Central memory CD8-positive, alpha-beta T cell (primary cell): ENCODE results near the gene TMEM258.

Source experiments
- ATAC-seq: fragments of 150-1000 bp; cut with Tn5 transposase; replicated peaks from 2 replicates; pipeline ENCODE4 v1.10.0; 2022; ENCODE audit warnings: mild to moderate bottlenecking, moderate FRiP score, moderate number of reproducible peaks; ENCODE audit not compliant: poor library complexity, severe bottlenecking; ENCODE audit errors: extremely low read depth
- DNase-seq, 2 donors: peaks; one replicate each; pipeline ENCODE4 v3.0.0; 2021; ENCODE audit warnings: low spot score in 2 of 2
- H3K27ac Mint-ChIP-seq: one replicate; pipeline ENCODE4 v1.8.0; 2022; ENCODE audit warnings: low read depth, mild to moderate bottlenecking, moderate library complexity, mixed read lengths
- H3K27me3 Mint-ChIP-seq: one replicate; pipeline ENCODE4 v1.8.0; 2022; ENCODE audit warnings: mixed read lengths
- H3K36me3 Mint-ChIP-seq: one replicate; pipeline ENCODE4 v1.8.0; 2022; ENCODE audit warnings: mild to moderate bottlenecking, moderate library complexity, mixed read lengths; ENCODE audit not compliant: insufficient read depth
- H3K4me1 Mint-ChIP-seq: one replicate; pipeline ENCODE4 v1.8.0; 2022; ENCODE audit warnings: mixed read lengths
- H3K4me3 Mint-ChIP-seq: one replicate; pipeline ENCODE4 v1.8.0; 2022; ENCODE audit warnings: mild to moderate bottlenecking, moderate library complexity, mixed read lengths
- H3K9me3 Mint-ChIP-seq: one replicate; pipeline ENCODE4 v1.8.0; 2022; ENCODE audit warnings: mixed read lengths

TMEM258 gene

GRCh38 chr11:61792310-61793082, at the start of gene TMEM258, which contains the start of gene FEN1:
TSS of gene TMEM258 (minus strand) at chr11:61792599. CDS start at chr11:61792558, 41 bp downstream.
TSS of gene FEN1 (plus strand) at chr11:61792911. CDS start at chr11:61795362, 2,451 bp downstream.
- Mint-ChIP-seq H3K27me3 (no peaks in the 10 kb centered on the region), H3K4me3 (peak within 1 kb of the TSS; percentile 89), H3K36me3 (peaks cover 17% of the 10 kb centered on the region), H3K4me1 (peaks cover 38% of the 10 kb centered on the region), H3K9me3 (no peaks in the 10 kb centered on the region), H3K27ac (peak within 1 kb of the TSS; percentile 96)
- ATAC-seq, result peak; percentile 91
- DNase-seq, result peak; percentile 78

- Mint-ChIP-seq H3K9me3 (no peaks in the 10 kb centered on the region), H3K36me3 (peaks cover 10% of the 10 kb centered on the region), H3K4me3 (no peak overlapping the region), H3K27ac (no peak overlapping the region), H3K27me3 (no peaks in the 10 kb centered on the region), H3K4me1 (no peaks in the 10 kb centered on the region)
- ATAC-seq, result no peak
- DNase-seq, result no peak
Measured at GRCh38 chr11:61841636-61842527, 49.5 kb upstream of the TMEM258 start.

DNA sequence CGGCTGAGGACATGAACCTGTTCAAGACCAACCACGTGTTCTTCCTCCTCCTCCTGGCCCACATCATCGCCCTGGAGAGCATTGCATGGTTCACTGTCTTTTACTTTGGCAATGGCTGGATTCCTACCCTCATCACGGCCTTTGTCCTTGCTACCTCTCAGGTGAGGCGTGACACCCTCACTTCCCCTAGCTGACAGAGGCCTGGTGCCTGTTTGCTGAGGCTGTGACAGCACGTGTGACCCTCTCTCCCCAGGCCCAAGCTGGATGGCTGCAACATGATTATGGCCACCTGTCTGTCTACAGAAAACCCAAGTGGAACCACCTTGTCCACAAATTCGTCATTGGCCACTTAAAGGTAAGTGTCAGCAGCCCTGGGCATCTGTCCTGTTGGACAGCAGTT, 48.0 kb upstream of the TMEM258 start:
- H3K4me1 Mint-ChIP-seq, result no peaks in the 10 kb centered on the region
- H3K36me3 Mint-ChIP-seq, result peaks cover 6% of the 10 kb centered on the region
- H3K27ac Mint-ChIP-seq, result no peak overlapping the region
- no peaks in the 10 kb centered on the region for H3K27me3 Mint-ChIP-seq
- no peak overlapping the region for H3K4me3 Mint-ChIP-seq
- no peaks in the 10 kb centered on the region for H3K9me3 Mint-ChIP-seq
- ATAC-seq (no peak), DNase-seq (no peak)

DNA sequence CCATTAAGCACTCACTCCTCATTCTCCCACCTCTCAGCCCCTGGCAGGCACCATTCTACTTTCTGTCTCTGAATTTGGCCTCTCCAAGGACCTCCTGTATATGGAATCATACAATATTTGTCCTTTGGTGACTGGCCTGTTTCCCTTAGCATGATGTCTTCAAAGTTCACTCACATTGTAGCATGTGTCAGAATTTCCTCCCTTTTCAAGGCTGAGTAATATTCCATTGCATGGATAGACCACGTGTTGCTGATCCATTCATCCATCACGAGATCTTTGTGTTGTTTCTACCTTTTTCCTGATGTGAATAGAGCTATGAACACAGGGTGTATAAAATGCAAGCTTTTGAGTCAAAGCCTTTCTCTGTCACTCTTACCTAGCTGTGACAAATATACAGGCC, 47.3 kb upstream of the TMEM258 start:
- no peaks in the 10 kb centered on the region for H3K27me3 Mint-ChIP-seq
- H3K27ac Mint-ChIP-seq, result no peak overlapping the region
- DNase-seq (no peak), ATAC-seq (no peak)
- H3K36me3 Mint-ChIP-seq, result peaks cover 3% of the 10 kb centered on the region
- H3K9me3 Mint-ChIP-seq, result no peaks in the 10 kb centered on the region
- no peak overlapping the region for H3K4me3 Mint-ChIP-seq
- peaks cover 5% of the 10 kb centered on the region for H3K4me1 Mint-ChIP-seq

DNA sequence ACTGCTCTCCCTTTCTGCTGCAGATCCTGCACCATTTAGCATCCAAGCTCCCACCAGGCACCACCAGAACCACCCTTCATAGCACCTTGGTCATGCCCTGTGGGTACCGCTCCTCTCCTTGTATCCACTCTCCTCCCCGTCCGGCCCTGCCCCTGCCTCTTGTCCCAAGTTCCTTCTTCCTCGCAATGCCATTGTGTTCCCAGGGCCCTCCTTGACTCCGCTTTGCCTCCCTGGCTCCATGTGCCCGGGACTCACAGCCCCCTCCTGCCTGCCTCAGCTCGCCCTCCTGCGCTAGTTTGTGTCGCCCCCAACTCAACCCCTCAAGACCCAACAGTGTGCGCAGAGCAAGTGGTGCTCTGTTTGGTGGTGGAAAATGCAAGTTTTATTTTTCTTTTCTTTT, 46.5 kb upstream of the TMEM258 start:
- no peak for ATAC-seq
- H3K27me3 Mint-ChIP-seq, result no peaks in the 10 kb centered on the region
- peaks cover 3% of the 10 kb centered on the region for H3K36me3 Mint-ChIP-seq
- no peak for DNase-seq
- no peak overlapping the region for H3K27ac Mint-ChIP-seq
- H3K9me3 Mint-ChIP-seq, result no peaks in the 10 kb centered on the region
- H3K4me1 Mint-ChIP-seq, result peaks cover 13% of the 10 kb centered on the region
- H3K4me3 Mint-ChIP-seq, result no peak overlapping the region

DNA sequence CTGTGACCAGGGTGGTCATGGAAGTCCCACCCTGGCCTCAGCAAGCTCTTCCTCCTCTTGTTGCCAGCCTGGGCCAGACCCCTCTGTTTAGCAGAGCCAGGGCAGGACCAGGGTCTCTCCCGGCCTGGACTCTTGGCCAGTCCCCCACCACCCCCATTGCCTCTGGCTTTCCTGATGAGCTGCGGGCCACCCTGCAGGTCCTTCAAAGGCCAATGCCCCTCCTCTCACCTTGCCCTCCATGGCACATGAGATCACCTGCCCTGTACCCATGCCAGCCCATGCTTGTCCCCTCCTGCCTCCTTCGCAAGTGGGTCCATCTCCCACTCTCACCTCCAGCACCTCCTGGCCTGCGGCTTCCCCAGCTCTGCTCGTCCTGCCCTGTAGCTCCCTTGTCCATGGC, 46.1 kb upstream of the TMEM258 start:
- no peak overlapping the region for H3K27ac Mint-ChIP-seq
- H3K4me3 Mint-ChIP-seq, result no peak overlapping the region
- H3K9me3 Mint-ChIP-seq, result no peaks in the 10 kb centered on the region
- no peaks in the 10 kb centered on the region for H3K27me3 Mint-ChIP-seq
- peaks cover 17% of the 10 kb centered on the region for H3K4me1 Mint-ChIP-seq
- DNase-seq (no peak), ATAC-seq (no peak)
- H3K36me3 Mint-ChIP-seq, result peaks cover 1% of the 10 kb centered on the region

GRCh38 chr11:61837411-61838005, 45.1 kb upstream of the TMEM258 start:
- no peak overlapping the region for H3K4me3 Mint-ChIP-seq
- H3K9me3 Mint-ChIP-seq, result no peaks in the 10 kb centered on the region
- no peaks in the 10 kb centered on the region for H3K27me3 Mint-ChIP-seq
- no peak overlapping the region for H3K27ac Mint-ChIP-seq
- H3K36me3 Mint-ChIP-seq, result peaks cover 1% of the 10 kb centered on the region
- DNase-seq (no peak), ATAC-seq (no peak)
- H3K4me1 Mint-ChIP-seq, result peaks cover 25% of the 10 kb centered on the region

DNA sequence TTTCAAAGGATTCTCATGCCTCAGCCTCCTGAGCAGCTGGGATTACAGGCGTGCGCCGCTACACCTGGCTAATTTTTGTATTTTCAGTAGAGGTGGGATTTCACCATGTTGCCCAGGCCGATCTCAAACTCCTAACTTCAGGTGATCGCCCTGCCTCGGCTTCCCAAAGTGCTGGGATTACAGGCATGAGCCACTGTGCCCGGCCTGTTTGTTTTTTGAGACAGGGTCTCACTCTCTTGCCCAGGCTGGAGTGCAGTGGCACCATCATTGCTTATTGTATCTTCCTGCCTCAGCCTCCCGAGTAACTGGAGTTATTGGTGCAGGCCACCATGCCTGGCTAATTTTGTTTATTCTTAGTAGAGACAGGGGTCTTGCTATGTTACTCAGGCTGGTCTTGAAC, 43.8 kb upstream of the TMEM258 start:
- Mint-ChIP-seq H3K9me3 (no peaks in the 10 kb centered on the region), H3K4me3 (no peak overlapping the region), H3K27me3 (peaks cover 3% of the 10 kb centered on the region), H3K36me3 (no peaks in the 10 kb centered on the region), H3K27ac (no peak overlapping the region), H3K4me1 (peaks cover 32% of the 10 kb centered on the region)
- ATAC-seq (no peak), DNase-seq (no peak)

GRCh38 chr11:61834278-61835048, 42.1 kb upstream of the TMEM258 start:
- DNase-seq (peak; percentile 32 to 48), ATAC-seq (peak; percentile 100)
- Mint-ChIP-seq H3K27me3 (peaks cover 20% of the 10 kb centered on the region), H3K4me1 (peaks cover 32% of the 10 kb centered on the region), H3K9me3 (no peaks in the 10 kb centered on the region), H3K4me3 (peak overlapping the region; percentile 27), H3K27ac (peak overlapping the region; percentile 81), H3K36me3 (no peaks in the 10 kb centered on the region)

- DNase-seq (no peak), ATAC-seq (no peak)
- Mint-ChIP-seq H3K36me3 (peaks cover 1% of the 10 kb centered on the region), H3K4me1 (peaks cover 32% of the 10 kb centered on the region), H3K4me3 (peak overlapping the region; percentile 26), H3K9me3 (no peaks in the 10 kb centered on the region), H3K27me3 (peaks cover 21% of the 10 kb centered on the region), H3K27ac (peak overlapping the region; percentile 81)
Measured at GRCh38 chr11:61833926-61834277, 41.5 kb upstream of the TMEM258 start.

- Mint-ChIP-seq H3K36me3 (peaks cover 1% of the 10 kb centered on the region), H3K9me3 (no peaks in the 10 kb centered on the region), H3K27ac (peak overlapping the region; percentile 81), H3K4me1 (peaks cover 36% of the 10 kb centered on the region), H3K4me3 (peak overlapping the region; percentile 26), H3K27me3 (peaks cover 21% of the 10 kb centered on the region)
- DNase-seq (no peak), ATAC-seq (no peak)
Measured at GRCh38 chr11:61833471-61833870, 41.1 kb upstream of the TMEM258 start.

DNA sequence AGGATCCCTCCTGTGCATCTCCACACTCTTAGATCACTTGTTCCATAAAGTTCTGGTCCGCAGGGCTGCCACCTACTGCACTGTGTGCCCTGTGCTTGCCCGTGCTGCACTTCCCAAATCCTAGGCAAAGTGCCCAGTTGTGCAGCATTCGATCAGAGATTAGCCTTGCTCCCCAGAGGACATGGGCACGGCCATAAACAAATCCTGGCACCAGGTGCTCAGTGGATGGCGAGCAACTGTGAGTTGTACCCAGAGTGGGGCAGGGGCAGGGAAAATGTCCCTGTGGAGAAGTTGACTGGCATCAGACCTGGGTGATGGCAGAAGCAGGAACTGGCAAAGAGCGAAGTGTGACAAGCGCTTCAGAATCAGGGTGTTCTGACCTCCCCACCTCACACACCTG, 40.4 kb upstream of the TMEM258 start:
- ATAC-seq (no peak), DNase-seq (no peak)
- H3K4me1 Mint-ChIP-seq, result peaks cover 42% of the 10 kb centered on the region
- peaks cover 21% of the 10 kb centered on the region for H3K27me3 Mint-ChIP-seq
- H3K4me3 Mint-ChIP-seq, result no peak overlapping the region
- no peak overlapping the region for H3K27ac Mint-ChIP-seq
- H3K9me3 Mint-ChIP-seq, result no peaks in the 10 kb centered on the region
- peaks cover 1% of the 10 kb centered on the region for H3K36me3 Mint-ChIP-seq
